ENCODE data around the gene KMT5C.

DNA sequence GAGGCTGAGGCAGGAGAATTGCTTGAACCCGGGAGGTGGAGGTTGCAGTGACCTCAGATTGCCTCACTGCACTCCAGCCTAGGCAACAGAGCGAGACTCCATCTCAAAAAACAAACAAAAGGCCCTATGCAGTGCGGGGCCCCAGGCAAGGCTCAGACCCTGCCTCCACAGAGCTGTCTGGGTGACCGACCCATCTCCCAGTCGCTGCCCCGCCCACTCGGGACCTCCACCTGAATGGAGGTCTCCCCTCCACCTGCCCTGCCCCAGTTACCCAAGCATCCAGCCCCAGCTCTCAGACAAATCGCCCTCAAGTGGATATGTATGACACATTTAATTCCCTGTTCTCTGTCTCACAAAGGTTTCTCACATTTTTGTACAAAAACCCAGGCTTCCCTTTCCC is 25.6 kb downstream of the KMT5C start:
- TF ChIP-seq CTCF (IDR thresholded peaks at IDR 0.05) (no peak), EZH2 (IDR thresholded peaks at IDR 0.05; ENCODE audit: borderline replicate concordance, insufficient read depth, low read depth, low read length, poor library complexity, severe bottlenecking) (no peak)

All from B cell (primary cell).